ENCODE results near the gene SLC36A3.

Gene SLC36A3

GRCh38 chr5:151303666-151304065, at the start of gene SLC36A3:
Gene SLC36A3, minus strand, starts transcription at chr5:151303766. Its CDS starts 412 bp downstream, at chr5:151303354.
- Histone ChIP-seq H3K79me2 (ENCODE audit: low read length) (no peaks in the 10 kb centered on the region), H3K27ac (ENCODE audit: low read length) (no peak within 1 kb of the TSS), H3F3A (ENCODE audit: insufficient read depth, low read length) (no peaks in the 10 kb centered on the region), H3K36me3 (replicated peaks; ENCODE audit: insufficient read depth, low read length) (no peaks in the 10 kb centered on the region), H3K4me3 (ENCODE audit: low read length) (no peak within 1 kb of the TSS), H2AFZ (ENCODE audit: low read length) (no peak within 1 kb of the TSS), H3K4me1 (ENCODE audit: low read length) (no peaks in the 10 kb centered on the region), H3K9me3 (replicated peaks; ENCODE audit: insufficient read depth, low read length) (no peaks in the 10 kb centered on the region), H3K9me2 (replicated peaks; ENCODE audit: insufficient read depth, low read length) (no peaks in the 10 kb centered on the region), H3K27me3 (replicated peaks; ENCODE audit: insufficient read depth, low read length) (no peaks in the 10 kb centered on the region), H3K9ac (ENCODE audit: low read length) (no peak within 1 kb of the TSS), H4K20me1 (ENCODE audit: insufficient read depth, low read length) (no peaks in the 10 kb centered on the region), H3K4me2 (ENCODE audit: low read depth, low read length) (no peak within 1 kb of the TSS)
- no peak for TF ChIP-seq EZH2phosphoT487 (IDR thresholded peaks at IDR 0.05; ENCODE audit: low read length)
- TF ChIP-seq CTCF (IDR thresholded peaks at IDR 0.05; ENCODE audit: low read length) = no peak
- TF ChIP-seq EZH2 (optimal IDR thresholded peaks at IDR 0.05; ENCODE audit: low read depth, low read length) = no peak
- DNase-seq = no peak

- Histone ChIP-seq H3K4me1 (ENCODE audit: low read length) (no peaks in the 10 kb centered on the region), H3K27me3 (replicated peaks; ENCODE audit: insufficient read depth, low read length) (no peaks in the 10 kb centered on the region), H3K9ac (ENCODE audit: low read length) (no peak overlapping the region), H3F3A (ENCODE audit: insufficient read depth, low read length) (no peaks in the 10 kb centered on the region), H3K9me3 (replicated peaks; ENCODE audit: insufficient read depth, low read length) (no peaks in the 10 kb centered on the region), H3K4me3 (ENCODE audit: low read length) (no peak overlapping the region), H3K27ac (ENCODE audit: low read length) (no peak overlapping the region), H4K20me1 (ENCODE audit: insufficient read depth, low read length) (no peaks in the 10 kb centered on the region), H2AFZ (ENCODE audit: low read length) (no peak overlapping the region), H3K4me2 (ENCODE audit: low read depth, low read length) (no peak overlapping the region), H3K9me2 (replicated peaks; ENCODE audit: insufficient read depth, low read length) (no peaks in the 10 kb centered on the region), H3K36me3 (replicated peaks; ENCODE audit: insufficient read depth, low read length) (no peaks in the 10 kb centered on the region), H3K79me2 (ENCODE audit: low read length) (no peaks in the 10 kb centered on the region)
- TF ChIP-seq CTCF (IDR thresholded peaks at IDR 0.05; ENCODE audit: low read length) = no peak
- TF ChIP-seq EZH2phosphoT487 (IDR thresholded peaks at IDR 0.05; ENCODE audit: low read length) = no peak
- TF ChIP-seq EZH2 (optimal IDR thresholded peaks at IDR 0.05; ENCODE audit: low read depth, low read length) = no peak
- no peak for DNase-seq
Observed at GRCh38 chr5:151351671-151352070, 48.1 kb upstream of the SLC36A3 start.

- H2AFZ ChIP-seq (ENCODE audit: low read length) = no peak overlapping the region
Observed at GRCh38 chr5:151348789-151349188, 45.2 kb upstream of the SLC36A3 start.

More at GRCh38 chr5:151348789-151349188, 45.2 kb upstream of the SLC36A3 start:
- TF ChIP-seq EZH2phosphoT487 (IDR thresholded peaks at IDR 0.05; ENCODE audit: low read length) (no peak), CTCF (IDR thresholded peaks at IDR 0.05; ENCODE audit: low read length) (no peak)
- Histone ChIP-seq H3K79me2 (ENCODE audit: low read length) (no peaks in the 10 kb centered on the region), H3K36me3 (replicated peaks; ENCODE audit: insufficient read depth, low read length) (no peaks in the 10 kb centered on the region), H3K9me3 (replicated peaks; ENCODE audit: insufficient read depth, low read length) (no peaks in the 10 kb centered on the region), H3K9me2 (replicated peaks; ENCODE audit: insufficient read depth, low read length) (no peaks in the 10 kb centered on the region), H3K4me2 (ENCODE audit: low read depth, low read length) (no peak overlapping the region), H4K20me1 (ENCODE audit: insufficient read depth, low read length) (no peaks in the 10 kb centered on the region), H3K27ac (ENCODE audit: low read length) (no peak overlapping the region), H3K4me3 (ENCODE audit: low read length) (no peak overlapping the region), H3K27me3 (replicated peaks; ENCODE audit: insufficient read depth, low read length) (no peaks in the 10 kb centered on the region), H3F3A (ENCODE audit: insufficient read depth, low read length) (no peaks in the 10 kb centered on the region), H3K4me1 (ENCODE audit: low read length) (no peaks in the 10 kb centered on the region), H3K9ac (ENCODE audit: low read length) (no peak overlapping the region)
- no peak for DNase-seq
